Measurements from ENCODE around the gene AP1M1.
A peak's percentile ranks its signal among the peaks of the same experiment; 100 is the strongest.

AP1M1 gene

GRCh38 chr19:16248380-16249023 is 50.8 kb downstream of the AP1M1 start:
- Histone ChIP-seq H3K4me3 (ENCODE audit: low read depth, low read length) (no peak overlapping the region), H2BK12ac (ENCODE audit: low read length) (no peak overlapping the region), H3K9ac (ENCODE audit: low read length) (no peak overlapping the region), H4K8ac (ENCODE audit: low read depth, low read length) (no peak overlapping the region), H3K79me2 (ENCODE audit: control insufficient read depth, insufficient read depth, low read length, poor library complexity) (no peaks in the 10 kb centered on the region), H3K4ac (ENCODE audit: low read depth, low read length) (no peak overlapping the region), H3K18ac (ENCODE audit: low read length) (no peak overlapping the region), H3K23ac (ENCODE audit: low read length) (no peak overlapping the region), H4K91ac (ENCODE audit: low read depth, low read length) (no peak overlapping the region), H2BK5ac (ENCODE audit: low read depth, low read length, poor library complexity) (no peak overlapping the region), H3K27me3 (ENCODE audit: insufficient read depth, low read length) (no peaks in the 10 kb centered on the region), H4K12ac (ENCODE audit: low read depth, low read length) (no peak overlapping the region), H3K27ac (ENCODE audit: low read depth, low read length) (no peak overlapping the region), H3K4me2 (ENCODE audit: low read length) (no peak overlapping the region), H3K36me3 (ENCODE audit: control insufficient read depth in 1 of 2, insufficient read depth in 2 of 2, low read length in 2 of 2) (no peaks in the 10 kb centered on the region), H2BK120ac (ENCODE audit: insufficient read depth, low read length, poor library complexity) (no peak overlapping the region), H3K4me1 (ENCODE audit: control insufficient read depth in 1 of 2, insufficient read depth in 2 of 2, low read length in 2 of 2) (no peaks in the 10 kb centered on the region), H3K9me3 (ENCODE audit: insufficient read depth, low read depth, low read length) (no peaks in the 10 kb centered on the region), H2AK5ac (ENCODE audit: low read length) (no peak overlapping the region), H3K79me1 (ENCODE audit: low read length) (no peaks in the 10 kb centered on the region), H2AFZ (ENCODE audit: insufficient read depth, low read length, poor library complexity) (no peak overlapping the region), H3K14ac (ENCODE audit: low read length) (no peak overlapping the region)
- no CpG with 5 or more reads among the region's 7 CpGs for WGBS (ENCODE audit: extremely low coverage, insufficient coverage, insufficient read length)
- no peak for DNase-seq

- H3K18ac ChIP-seq (ENCODE audit: low read length), result no peak overlapping the region
- no peak overlapping the region for H2BK120ac ChIP-seq (ENCODE audit: insufficient read depth, low read length, poor library complexity)
- peaks cover 3% of the 10 kb centered on the region for H3K9me3 ChIP-seq (ENCODE audit: insufficient read depth, low read depth, low read length)
- H3K4me3 ChIP-seq (ENCODE audit: low read depth, low read length), result no peak overlapping the region
- H4K8ac ChIP-seq (ENCODE audit: low read depth, low read length), result no peak overlapping the region
- H4K91ac ChIP-seq (ENCODE audit: low read depth, low read length), result no peak overlapping the region
- no peak overlapping the region for H3K23ac ChIP-seq (ENCODE audit: low read length)
- no peaks in the 10 kb centered on the region for H3K79me1 ChIP-seq (ENCODE audit: low read length)
- no peaks in the 10 kb centered on the region for H3K36me3 ChIP-seq (ENCODE audit: control insufficient read depth in 1 of 2, insufficient read depth in 2 of 2, low read length in 2 of 2)
- no peak overlapping the region for H2BK5ac ChIP-seq (ENCODE audit: low read depth, low read length, poor library complexity)
- no peak overlapping the region for H3K14ac ChIP-seq (ENCODE audit: low read length)
- no peaks in the 10 kb centered on the region for H3K27me3 ChIP-seq (ENCODE audit: insufficient read depth, low read length)
- H3K79me2 ChIP-seq (ENCODE audit: control insufficient read depth, insufficient read depth, low read length, poor library complexity), result no peaks in the 10 kb centered on the region
- H3K27ac ChIP-seq (ENCODE audit: low read depth, low read length), result no peak overlapping the region
- no peak overlapping the region for H2AK5ac ChIP-seq (ENCODE audit: low read length)
- H2BK12ac ChIP-seq (ENCODE audit: low read length), result no peak overlapping the region
- peak in 1 of 2 donors; percentile 1 for DNase-seq
- no peak overlapping the region for H4K12ac ChIP-seq (ENCODE audit: low read depth, low read length)
- H3K4me2 ChIP-seq (ENCODE audit: low read length), result no peak overlapping the region
- no CpG with 5 or more reads among the region's 10 CpGs for WGBS (ENCODE audit: extremely low coverage, insufficient coverage, insufficient read length)
- H3K9ac ChIP-seq (ENCODE audit: low read length), result no peak overlapping the region
- H3K4ac ChIP-seq (ENCODE audit: low read depth, low read length), result no peak overlapping the region
- H3K4me1 ChIP-seq (ENCODE audit: control insufficient read depth in 1 of 2, insufficient read depth in 2 of 2, low read length in 2 of 2), result peaks cover 0 to 2% of the 10 kb centered on the region in 2 experiments
- no peak overlapping the region for H2AFZ ChIP-seq (ENCODE audit: insufficient read depth, low read length, poor library complexity)
Measured at GRCh38 chr19:16249826-16250404, 52.2 kb downstream of the AP1M1 start.

DNA sequence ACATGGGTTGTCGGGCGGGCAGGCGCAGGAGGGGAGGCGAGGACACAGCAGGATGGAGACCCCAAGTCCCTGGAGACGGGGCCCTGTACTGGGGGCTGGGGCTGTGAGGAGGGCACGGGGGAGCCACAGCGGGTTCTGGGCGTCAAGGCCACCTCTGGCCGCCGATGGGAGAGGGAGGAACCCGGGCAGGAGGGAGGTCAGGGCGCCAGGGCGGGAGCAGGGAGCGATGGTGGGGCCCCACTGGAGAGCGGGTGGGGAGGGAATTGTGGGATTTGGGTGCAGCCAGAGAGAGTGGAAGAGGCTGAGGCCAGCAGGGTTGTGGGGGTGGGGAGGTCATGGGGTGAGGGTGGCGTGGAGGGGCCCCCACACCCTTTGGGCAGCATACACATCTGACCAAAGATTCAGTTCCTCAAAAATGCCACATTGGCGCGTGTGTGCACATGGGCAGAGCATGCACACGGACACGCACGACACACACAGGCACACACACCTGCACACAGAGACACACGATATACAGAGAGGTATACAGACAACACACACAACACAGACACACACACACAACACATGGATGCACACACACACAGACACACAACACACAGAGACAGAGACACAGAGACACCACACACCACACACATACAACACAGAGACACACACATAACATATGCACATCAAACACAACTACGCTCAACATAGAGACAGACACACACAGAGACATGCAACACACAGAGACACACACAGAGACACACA is 54.9 kb downstream of the AP1M1 start:
- Histone ChIP-seq H3K9me3 (ENCODE audit: insufficient read depth, low read depth, low read length) (peaks cover 4% of the 10 kb centered on the region), H3K14ac (ENCODE audit: low read length) (no peak overlapping the region), H3K18ac (ENCODE audit: low read length) (no peak overlapping the region), H2AK5ac (ENCODE audit: low read length) (no peak overlapping the region), H3K79me2 (ENCODE audit: control insufficient read depth, insufficient read depth, low read length, poor library complexity) (no peaks in the 10 kb centered on the region), H3K4me3 (ENCODE audit: low read depth, low read length) (no peak overlapping the region), H2BK5ac (ENCODE audit: low read depth, low read length, poor library complexity) (no peak overlapping the region), H3K9ac (ENCODE audit: low read length) (no peak overlapping the region), H3K27me3 (ENCODE audit: insufficient read depth, low read length) (no peaks in the 10 kb centered on the region), H3K27ac (ENCODE audit: low read depth, low read length) (no peak overlapping the region), H4K12ac (ENCODE audit: low read depth, low read length) (no peak overlapping the region), H3K36me3 (ENCODE audit: control insufficient read depth in 1 of 2, insufficient read depth in 2 of 2, low read length in 2 of 2) (no peaks in the 10 kb centered on the region), H2BK120ac (ENCODE audit: insufficient read depth, low read length, poor library complexity) (no peak overlapping the region), H3K4me2 (ENCODE audit: low read length) (no peak overlapping the region), H3K23ac (ENCODE audit: low read length) (no peak overlapping the region), H4K8ac (ENCODE audit: low read depth, low read length) (no peak overlapping the region), H4K91ac (ENCODE audit: low read depth, low read length) (no peak overlapping the region), H3K79me1 (ENCODE audit: low read length) (no peaks in the 10 kb centered on the region), H2AFZ (ENCODE audit: insufficient read depth, low read length, poor library complexity) (no peak overlapping the region), H3K4ac (ENCODE audit: low read depth, low read length) (no peak overlapping the region), H2BK12ac (ENCODE audit: low read length) (no peak overlapping the region), H3K4me1 (ENCODE audit: control insufficient read depth in 1 of 2, insufficient read depth in 2 of 2, low read length in 2 of 2) (peaks cover 0 to 2% of the 10 kb centered on the region in 2 experiments)
- DNase-seq, result no peak
- WGBS (ENCODE audit: extremely low coverage, insufficient coverage, insufficient read length), result no CpG with 5 or more reads among the region's 23 CpGs

- no peak overlapping the region for H3K4me3 ChIP-seq (ENCODE audit: low read depth, low read length)
- H4K91ac ChIP-seq (ENCODE audit: low read depth, low read length), result no peak overlapping the region
- H3K79me1 ChIP-seq (ENCODE audit: low read length), result no peaks in the 10 kb centered on the region
- no peak overlapping the region for H2BK120ac ChIP-seq (ENCODE audit: insufficient read depth, low read length, poor library complexity)
- no peaks in the 10 kb centered on the region for H3K79me2 ChIP-seq (ENCODE audit: control insufficient read depth, insufficient read depth, low read length, poor library complexity)
- DNase-seq, result no peak
- WGBS (ENCODE audit: extremely low coverage, insufficient coverage, insufficient read length), result no CpG with 5 or more reads among the region's 6 CpGs
- H2AFZ ChIP-seq (ENCODE audit: insufficient read depth, low read length, poor library complexity), result no peak overlapping the region
- H4K8ac ChIP-seq (ENCODE audit: low read depth, low read length), result no peak overlapping the region
- no peak overlapping the region for H3K9ac ChIP-seq (ENCODE audit: low read length)
- no peak overlapping the region for H3K27ac ChIP-seq (ENCODE audit: low read depth, low read length)
- H3K36me3 ChIP-seq (ENCODE audit: control insufficient read depth in 1 of 2, insufficient read depth in 2 of 2, low read length in 2 of 2), result no peaks in the 10 kb centered on the region
- H3K23ac ChIP-seq (ENCODE audit: low read length), result no peak overlapping the region
- peaks cover 4% of the 10 kb centered on the region for H3K9me3 ChIP-seq (ENCODE audit: insufficient read depth, low read depth, low read length)
- H3K18ac ChIP-seq (ENCODE audit: low read length), result no peak overlapping the region
- no peaks in the 10 kb centered on the region for H3K27me3 ChIP-seq (ENCODE audit: insufficient read depth, low read length)
- H2BK5ac ChIP-seq (ENCODE audit: low read depth, low read length, poor library complexity), result no peak overlapping the region
- no peak overlapping the region for H2BK12ac ChIP-seq (ENCODE audit: low read length)
- H4K12ac ChIP-seq (ENCODE audit: low read depth, low read length), result no peak overlapping the region
- no peak overlapping the region for H3K4me2 ChIP-seq (ENCODE audit: low read length)
- H2AK5ac ChIP-seq (ENCODE audit: low read length), result no peak overlapping the region
- H3K14ac ChIP-seq (ENCODE audit: low read length), result no peak overlapping the region
- no peak overlapping the region for H3K4ac ChIP-seq (ENCODE audit: low read depth, low read length)
- H3K4me1 ChIP-seq (ENCODE audit: control insufficient read depth in 1 of 2, insufficient read depth in 2 of 2, low read length in 2 of 2), result peaks cover 0 to 2% of the 10 kb centered on the region in 2 experiments
Measured at GRCh38 chr19:16254851-16255408, 57.2 kb downstream of the AP1M1 start.

Measured in trophoblast cell (in vitro differentiated cells and primary cell).